ENCODE results near the gene NCEH1. TPM values are rescaled to one million over a fixed set of nuclear protein-coding genes. Genes with fewer than 3 reads are reported as not detected.

Gene NCEH1
- total and polyA plus RNA-seq, 9 of the 15 experiments (the other 6 are each of a cell fraction or from before 2014, with no cell fraction given): 1.3 to 5.0 (median 2.8) TPM

GRCh38 chr3:172647823-172648222 lies 63.0 kb downstream of the NCEH1 start:
- H3K36me3 ChIP-seq (ENCODE audit: control insufficient read depth, insufficient read depth, low read length): no peaks in the 10 kb centered on the region
- no peaks in the 10 kb centered on the region for H3K9me3 ChIP-seq (replicated peaks; ENCODE audit: control insufficient read depth, insufficient read depth, low read depth, low read length)
- no peak overlapping the region for H3K4me3 ChIP-seq
- intact Hi-C loops (cut with micrococcal nuclease): no loop called here
- ChIA-PET POLR2A (no interaction called here), CTCF (ENCODE audit: low intra/inter-chr PET ratio) (no interaction called here)
- no peak overlapping the region for H3K9ac ChIP-seq (ENCODE audit: insufficient read depth in 1 of 2, low read depth in 2 of 2, low read length in 2 of 2)
- ATAC-seq (no peak), DNase-seq (ENCODE audit: extremely low read depth in 1 of 4, low spot score in 3 of 4) (no peak), FAIRE-seq (no peak)
- no peaks in the 10 kb centered on the region for H3K79me2 ChIP-seq (ENCODE audit: control insufficient read depth, insufficient read depth, low read length)
- in situ Hi-C loops (cut with MboI): loop anchor here (25.0 kb wide), 1 partner anchor 1686 kb away; no protein-coding TSS in a partner anchor
- no peaks in the 10 kb centered on the region for H4K20me1 ChIP-seq (replicated peaks; ENCODE audit: control insufficient read depth, insufficient read depth, low read length)
- H3K4me2 ChIP-seq (ENCODE audit: insufficient read depth, low read length): no peak overlapping the region
- H3K9me1 ChIP-seq (ENCODE audit: control insufficient read depth, insufficient read depth, low read length): no peaks in the 10 kb centered on the region
- WGBS (ENCODE audit: insufficient coverage, low coverage, missing lambda C conversion rate): 65% methylated on average over 12 of the region's 14 CpGs
- H3K27ac ChIP-seq (ENCODE audit: extremely low read depth, low read depth, low read length): no peak overlapping the region
- no peaks in the 10 kb centered on the region for H3K27me3 ChIP-seq (ENCODE audit: control insufficient read depth in 2 of 2, insufficient read depth in 2 of 2, low read length in 2 of 2)
- BruUV-seq (replicated peaks): no TSS peak
- no peaks in the 10 kb centered on the region; a peak in 1 of 5 replicates for H3K4me1 ChIP-seq (replicated peaks in 1 of 2; ENCODE audit: control insufficient read depth in 2 of 2, insufficient read depth in 2 of 2, low read length in 2 of 2)
- H2AFZ ChIP-seq (ENCODE audit: low read depth, low read length): no peak overlapping the region
- TF ChIP-seq ETV5 (CRISPR knock-in tag; IDR thresholded peaks at IDR 0.05; ENCODE audit: low read depth) (no peak), PHF20 (IDR thresholded peaks at IDR 0.05; ENCODE audit: partially characterized antibody) (no peak), MED1 (CRISPR knock-in tag; IDR thresholded peaks at IDR 0.05; ENCODE audit: borderline replicate concordance) (no peak), TBL1XR1 (IDR thresholded peaks at IDR 0.05; ENCODE audit: low read length in 2 of 2) (no peak), RBM34 (IDR thresholded peaks at IDR 0.05; ENCODE audit: borderline replicate concordance, insufficient read depth, low read length) (no peak), RNF2 (IDR thresholded peaks at IDR 0.05) (no peak), ELF2 (CRISPR knock-in tag; IDR thresholded peaks at IDR 0.05) (no peak), ZNF121 (CRISPR knock-in tag; conservative IDR thresholded peaks at IDR 0.05) (no peak)
- TF ChIP-seq, protein P1, sequence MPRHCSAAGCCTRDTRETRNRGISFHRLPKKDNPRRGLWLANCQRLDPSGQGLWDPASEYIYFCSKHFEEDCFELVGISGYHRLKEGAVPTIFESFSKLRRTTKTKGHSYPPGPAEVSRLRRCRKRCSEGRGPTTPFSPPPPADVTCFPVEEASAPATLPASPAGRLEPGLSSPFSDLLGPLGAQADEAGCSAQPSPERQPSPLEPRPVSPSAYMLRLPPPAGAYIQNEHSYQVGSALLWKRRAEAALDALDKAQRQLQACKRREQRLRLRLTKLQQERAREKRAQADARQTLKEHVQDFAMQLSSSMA (CRISPR knock-in tag; IDR thresholded peaks at IDR 0.05): no peak
- TF ChIP-seq, protein P2, sequence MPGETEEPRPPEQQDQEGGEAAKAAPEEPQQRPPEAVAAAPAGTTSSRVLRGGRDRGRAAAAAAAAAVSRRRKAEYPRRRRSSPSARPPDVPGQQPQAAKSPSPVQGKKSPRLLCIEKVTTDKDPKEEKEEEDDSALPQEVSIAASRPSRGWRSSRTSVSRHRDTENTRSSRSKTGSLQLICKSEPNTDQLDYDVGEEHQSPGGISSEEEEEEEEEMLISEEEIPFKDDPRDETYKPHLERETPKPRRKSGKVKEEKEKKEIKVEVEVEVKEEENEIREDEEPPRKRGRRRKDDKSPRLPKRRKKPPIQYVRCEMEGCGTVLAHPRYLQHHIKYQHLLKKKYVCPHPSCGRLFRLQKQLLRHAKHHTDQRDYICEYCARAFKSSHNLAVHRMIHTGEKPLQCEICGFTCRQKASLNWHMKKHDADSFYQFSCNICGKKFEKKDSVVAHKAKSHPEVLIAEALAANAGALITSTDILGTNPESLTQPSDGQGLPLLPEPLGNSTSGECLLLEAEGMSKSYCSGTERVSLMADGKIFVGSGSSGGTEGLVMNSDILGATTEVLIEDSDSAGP (CRISPR knock-in tag; IDR thresholded peaks at IDR 0.05): no peak
